HG03558 (cell line): Measurements from ENCODE around the gene CHRM4.

ENCODE experiments used
- ATAC-seq: cut with Tn5 transposase; IDR thresholded peaks from one replicate; pipeline ENCODE4 v1.9.1; 2021; ENCODE audit warnings: moderate number of reproducible peaks; ENCODE audit not compliant: unreplicated experiment; ENCODE audit errors: extremely low read depth

CHRM4 gene

DNA sequence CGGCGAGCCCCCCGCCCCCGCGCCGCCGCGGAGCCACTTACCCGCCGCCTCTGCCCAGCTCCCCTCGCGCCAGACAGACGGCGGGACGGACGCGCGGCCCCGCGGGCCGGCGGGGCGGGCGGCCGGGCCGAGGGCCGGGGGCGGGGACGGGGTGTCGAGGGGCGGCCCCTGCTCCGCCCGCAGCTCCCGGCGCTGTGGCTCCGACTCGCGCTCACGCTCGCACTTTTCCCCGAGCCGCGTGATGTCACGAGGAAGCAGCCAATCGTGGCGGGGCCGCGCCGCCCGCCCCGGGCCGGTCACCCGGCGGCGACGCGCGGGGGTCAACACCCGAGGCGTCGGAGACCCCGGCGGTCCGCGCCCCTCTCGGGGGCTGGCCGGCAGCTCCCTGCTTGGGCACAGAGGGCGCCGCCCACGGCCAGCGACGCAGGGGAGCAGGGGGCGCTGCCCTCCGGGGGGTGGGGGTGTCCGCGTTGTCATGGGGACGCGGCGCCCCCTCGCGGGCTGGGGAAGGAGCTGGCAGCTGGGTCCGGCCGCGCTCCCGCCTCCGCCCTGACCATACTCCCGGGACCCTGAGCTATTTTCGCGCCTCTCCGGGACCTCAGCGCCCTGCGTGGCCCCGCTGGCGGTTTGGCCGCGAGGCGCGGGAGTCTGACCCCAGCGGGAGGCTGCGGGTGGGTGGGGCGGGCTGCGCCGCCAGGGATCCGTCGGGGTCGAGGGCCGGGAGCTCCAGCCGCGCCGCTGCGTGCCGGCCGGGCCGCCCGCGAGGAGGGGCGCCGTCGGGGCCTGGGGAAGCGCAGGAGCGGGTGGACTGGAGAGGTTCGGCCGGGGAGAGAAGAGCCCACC, at the start of gene CHRM4:
Gene CHRM4 (minus strand): TSS at position 199 of the 843 bp plus-strand sequence. CDS start 5,219 bp downstream, outside the sequence.
- ATAC-seq = no peak

DNA sequence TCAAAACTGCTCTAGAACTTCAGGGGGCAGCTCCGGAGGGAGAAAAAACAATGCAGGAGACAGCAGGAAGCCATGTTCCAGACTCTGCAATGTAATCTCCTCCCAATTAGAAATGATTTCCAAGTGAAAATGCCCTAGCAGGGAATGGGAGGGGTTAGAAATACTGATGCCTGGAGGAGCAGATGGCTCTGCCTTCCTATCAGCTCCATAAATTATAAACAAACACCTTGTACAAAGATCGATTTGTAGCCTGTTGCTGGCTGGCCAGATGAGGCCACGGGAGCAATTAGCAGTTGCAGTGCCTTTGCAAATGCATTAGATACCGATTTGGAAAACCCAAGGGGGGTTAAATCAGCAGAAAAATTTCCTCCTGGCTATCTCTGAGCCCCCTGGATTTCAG, 46.6 kb upstream of the CHRM4 start:
- no peak for ATAC-seq

DNA sequence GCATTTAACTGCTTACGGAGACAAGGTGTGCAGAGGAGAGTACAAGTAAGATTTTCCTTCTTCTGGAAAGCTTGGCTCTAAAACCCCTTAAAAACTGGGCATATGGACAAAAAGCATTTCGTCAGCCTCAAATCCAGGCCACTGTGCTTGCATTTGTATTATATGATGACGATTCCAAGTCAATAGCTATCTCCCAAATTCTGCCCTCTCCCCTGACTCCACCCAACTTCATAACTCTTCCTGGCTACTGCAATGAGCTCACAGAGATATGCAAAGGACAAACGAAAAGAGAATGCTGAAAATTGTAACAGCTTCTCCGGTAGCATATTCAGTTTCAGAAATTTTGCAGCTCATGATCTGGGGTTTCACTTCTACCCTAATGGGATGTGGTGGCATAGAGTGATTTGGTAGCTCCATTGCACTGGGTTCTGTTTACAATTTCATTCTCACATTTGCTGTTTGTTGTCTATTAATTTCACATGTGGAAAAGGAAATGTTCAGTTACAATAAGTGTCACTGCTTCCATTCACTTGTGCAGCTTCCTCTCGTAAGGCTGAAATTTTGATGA, 45.6 kb upstream of the CHRM4 start:
- ATAC-seq = no peak

GRCh38 chr11:46436113-46436512, 44.5 kb upstream of the CHRM4 start:
- ATAC-seq = no peak

GRCh38 chr11:46435679-46436078, 44.1 kb upstream of the CHRM4 start:
- ATAC-seq = no peak

DNA sequence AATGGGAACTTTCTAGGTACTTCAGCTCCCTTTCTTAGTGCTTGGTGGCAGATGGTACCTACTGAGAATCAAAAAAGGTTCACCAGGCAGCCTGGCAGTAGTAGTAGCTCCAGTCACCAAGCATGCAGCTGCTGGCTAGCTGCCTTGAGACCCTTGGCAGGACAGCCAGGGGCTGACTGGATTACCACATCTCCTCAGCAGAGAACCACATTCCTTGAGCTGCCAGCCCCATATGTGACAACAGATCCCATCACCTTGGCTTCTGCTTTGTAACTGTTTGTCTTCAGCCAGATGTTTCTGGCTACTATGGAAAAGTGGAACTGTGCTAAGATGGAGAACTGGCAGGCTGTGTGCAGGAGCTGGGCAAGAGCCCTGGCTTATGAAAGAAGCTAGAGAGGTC, 39.6 kb upstream of the CHRM4 start:
- ATAC-seq = no peak

- no peak for ATAC-seq
These were observed 38.1 kb upstream of the CHRM4 start for GRCh38 chr11:46429717-46430116.

DNA sequence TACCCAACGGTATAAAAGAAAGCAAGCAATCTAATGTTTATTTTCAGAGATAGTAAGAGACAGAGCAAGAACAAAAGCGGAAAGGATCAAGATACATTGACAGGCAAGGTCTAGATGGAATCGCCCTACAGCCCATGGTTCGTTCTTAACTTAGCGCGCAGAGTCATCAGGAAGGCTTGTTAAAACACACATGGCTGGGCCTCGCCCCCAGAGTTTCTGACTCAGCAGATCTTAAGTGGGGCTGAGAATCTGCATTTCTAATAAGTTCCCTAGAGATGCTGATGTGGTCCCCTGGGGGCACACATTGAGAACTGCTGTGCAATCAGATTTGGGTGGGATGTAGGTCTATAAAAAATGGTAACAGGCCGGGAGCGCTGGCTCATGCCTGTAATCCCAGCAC, 35.8 kb upstream of the CHRM4 start:
- no peak for ATAC-seq

- no peak for ATAC-seq
These were observed 34.8 kb upstream of the CHRM4 start for GRCh38 chr11:46426233-46426991.

- ATAC-seq = no peak
These were observed 31.0 kb upstream of the CHRM4 start for GRCh38 chr11:46422588-46422987.

DNA sequence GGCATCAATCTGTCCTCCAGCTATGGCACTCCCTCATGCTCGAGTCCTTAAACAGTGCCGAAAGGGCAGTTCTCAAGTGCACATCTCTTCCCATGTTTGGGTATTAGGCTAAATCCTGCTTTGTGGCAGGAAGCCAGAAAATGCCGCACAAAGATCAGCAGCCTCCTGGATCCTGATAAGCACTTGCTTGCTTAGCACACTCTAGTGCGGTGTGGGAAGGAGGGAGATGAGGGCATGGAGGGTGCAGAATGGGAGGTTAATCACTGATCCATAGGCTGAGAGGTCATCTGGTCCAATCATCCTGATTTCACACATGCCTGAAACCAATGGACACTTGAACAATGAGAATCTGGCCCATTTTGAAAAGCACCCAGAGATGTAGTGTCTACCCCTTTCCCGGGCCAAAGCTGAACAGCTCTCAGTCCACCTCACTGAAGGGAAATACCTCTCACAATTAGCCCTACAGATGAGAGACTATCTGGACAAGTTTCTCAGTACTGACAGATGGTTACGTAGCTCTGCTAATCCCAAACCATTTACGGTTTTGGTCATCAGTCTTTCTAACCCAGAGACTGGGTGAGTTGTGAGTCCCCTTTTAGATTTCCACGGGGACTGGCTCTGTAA, 29.8 kb upstream of the CHRM4 start:
- no peak for ATAC-seq

- ATAC-seq = no peak
These were observed 28.9 kb upstream of the CHRM4 start for GRCh38 chr11:46420513-46420912.

- ATAC-seq = no peak
These were observed 27.2 kb upstream of the CHRM4 start for GRCh38 chr11:46418751-46419150.

- no peak for ATAC-seq
These were observed 26.1 kb upstream of the CHRM4 start for GRCh38 chr11:46417711-46418110.

GRCh38 chr11:46414879-46415278, 23.3 kb upstream of the CHRM4 start:
- ATAC-seq = no peak

- ATAC-seq = no peak
These were observed 22.9 kb upstream of the CHRM4 start for GRCh38 chr11:46414466-46414796.

DNA sequence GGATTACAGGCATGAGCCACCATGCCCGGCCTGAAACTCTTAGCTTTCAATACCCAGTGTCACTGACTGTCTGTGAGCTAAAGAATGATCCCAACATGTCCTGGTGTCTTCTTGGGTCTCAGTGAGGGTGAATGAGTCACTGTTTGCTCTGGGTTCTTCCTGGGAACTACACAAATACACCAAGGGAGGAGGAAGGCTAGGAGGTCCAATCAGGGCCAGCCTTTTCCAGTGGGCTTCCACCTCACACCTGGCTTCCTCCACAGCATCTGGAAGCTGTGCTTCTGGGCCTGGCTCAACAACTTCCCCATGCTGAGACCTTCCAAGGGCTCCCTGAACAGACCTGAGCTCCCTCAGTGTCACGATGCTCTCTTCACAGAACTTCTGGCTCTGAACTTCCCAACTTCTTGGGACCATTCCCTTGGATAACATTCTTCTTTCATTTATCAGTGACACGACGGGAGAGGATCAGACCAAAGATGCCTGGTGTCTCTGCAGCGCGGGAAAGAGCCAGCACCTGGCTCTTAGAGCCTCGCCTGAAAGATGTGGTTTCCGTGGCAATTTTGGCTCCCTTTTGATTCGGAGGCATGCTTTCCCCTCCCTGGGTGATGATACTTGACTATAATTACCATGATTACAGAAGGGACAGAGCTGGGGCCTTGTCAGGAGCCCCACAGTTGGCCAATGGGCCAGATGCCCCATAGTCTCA, 22.3 kb upstream of the CHRM4 start:
- ATAC-seq = no peak

DNA sequence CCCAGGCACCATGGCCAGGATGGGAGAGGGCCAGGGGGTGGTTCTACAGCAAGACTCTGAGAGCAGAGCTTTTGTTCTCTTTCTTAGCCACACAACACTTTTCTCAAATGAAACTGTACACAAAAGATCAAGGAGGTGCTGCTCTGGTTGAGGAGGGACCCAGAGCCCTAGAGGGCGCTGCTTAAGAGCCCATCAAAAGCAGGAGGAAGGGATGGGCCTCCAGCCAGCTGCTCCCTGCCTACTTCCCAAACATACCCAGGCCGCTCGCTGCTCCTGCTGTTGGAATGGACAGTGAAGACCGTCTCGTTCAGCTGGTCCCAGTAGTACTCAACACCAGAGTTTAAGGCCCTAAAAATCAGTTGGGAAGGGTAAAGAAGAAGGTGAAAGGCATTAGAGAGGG, 18.4 kb upstream of the CHRM4 start:
- ATAC-seq = no peak

DNA sequence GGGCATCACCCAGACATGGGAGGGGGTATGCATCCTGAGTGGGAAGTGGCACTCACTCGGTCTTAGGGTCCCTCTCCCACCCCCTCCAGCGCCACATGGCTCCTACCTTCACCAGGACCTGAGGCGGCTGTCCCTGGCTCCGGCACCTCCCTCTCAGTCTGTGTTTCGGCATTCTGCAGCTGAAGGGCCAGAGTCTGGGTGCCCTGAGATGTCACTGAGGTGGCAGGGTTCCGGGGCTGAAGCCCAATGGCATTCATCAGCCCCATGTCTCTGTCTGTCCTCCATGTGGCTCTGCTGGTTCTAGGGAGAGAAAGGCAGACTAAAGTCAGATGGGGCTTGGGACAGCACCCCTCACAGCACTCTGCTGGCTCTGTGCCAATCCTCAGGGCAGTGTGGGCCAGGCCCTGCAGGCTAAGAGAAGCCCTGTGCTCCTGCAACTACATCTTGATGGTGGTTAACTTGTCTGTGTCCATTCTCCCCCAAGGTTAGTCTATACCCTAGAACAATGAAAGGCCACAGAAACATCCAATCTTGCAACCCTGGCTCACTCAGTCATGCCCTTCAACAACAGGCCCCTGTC, 16.9 kb upstream of the CHRM4 start:
- no peak for ATAC-seq

- no peak for ATAC-seq
These were observed 16.1 kb upstream of the CHRM4 start for GRCh38 chr11:46407635-46408034.
